Kasumi-1 (cell line): ENCODE results near the gene HEPACAM2.

ENCODE experiments used
- DNase-seq, 2 experiments: peaks; one replicate each; lab custom pipeline; 2025; lab: John Stamatoyannopoulos, UW

HEPACAM2 gene

DNA sequence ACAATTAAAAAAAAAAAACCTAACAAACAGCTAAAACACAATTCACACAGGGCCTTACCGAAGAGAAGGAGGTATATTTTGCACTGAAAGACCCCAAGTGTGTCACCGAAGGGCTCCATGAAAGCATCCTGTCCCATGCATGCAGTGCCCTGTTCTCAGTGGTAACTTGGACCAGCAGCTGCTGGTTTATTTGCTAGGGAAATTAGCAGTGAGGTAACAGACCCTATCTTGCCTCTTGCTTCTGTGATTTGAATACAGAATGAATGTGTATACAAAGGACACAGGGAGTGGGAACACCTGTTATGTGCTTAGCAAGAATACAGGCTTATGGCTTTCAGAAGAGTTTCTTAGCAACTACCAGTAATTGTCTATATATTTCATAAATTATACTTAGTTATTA, at the start of gene HEPACAM2:
Gene HEPACAM2, minus strand, starts transcription at position 160 of the 400 bp plus-strand sequence.
- DNase-seq: no peak

DNA sequence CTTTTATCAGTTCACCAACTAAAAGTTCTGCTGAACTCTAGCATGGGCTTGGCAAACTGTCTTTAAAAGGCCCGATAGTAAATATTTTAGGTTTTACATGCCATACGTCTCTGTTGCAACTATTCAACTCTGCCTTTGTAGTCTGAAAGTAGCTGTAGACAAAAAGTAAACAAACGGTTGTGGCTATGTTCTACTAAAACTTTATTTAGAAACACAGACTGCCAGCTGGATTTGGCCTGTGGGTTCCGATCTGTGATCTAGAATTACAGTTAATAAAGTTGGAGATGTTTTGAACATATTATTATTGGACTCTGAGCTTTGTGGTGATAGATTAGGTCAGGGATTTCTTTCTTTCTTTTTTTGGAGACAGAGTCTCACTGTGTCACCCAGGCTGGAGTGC, 39.0 kb upstream of the HEPACAM2 start:
- DNase-seq: no peak

DNA sequence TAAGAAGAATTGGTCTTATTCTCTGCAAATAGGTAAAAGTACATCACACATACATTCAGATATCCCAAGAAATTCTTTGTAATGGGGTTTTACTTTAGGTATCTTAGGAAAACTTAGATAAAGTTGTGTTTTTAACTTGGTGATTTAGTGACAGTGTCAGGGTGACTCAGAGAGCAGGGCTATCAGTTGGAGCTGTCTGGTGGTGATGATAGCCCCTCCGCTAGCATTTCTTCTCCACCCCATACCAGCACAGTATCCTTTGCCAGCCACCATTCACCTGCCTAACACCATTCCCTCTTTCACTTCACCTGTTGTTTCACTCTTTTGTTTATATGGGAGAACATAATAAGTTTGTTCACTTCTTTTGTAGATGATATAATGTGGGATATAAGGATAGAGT, 36.3 kb upstream of the HEPACAM2 start:
- no peak for DNase-seq

DNA sequence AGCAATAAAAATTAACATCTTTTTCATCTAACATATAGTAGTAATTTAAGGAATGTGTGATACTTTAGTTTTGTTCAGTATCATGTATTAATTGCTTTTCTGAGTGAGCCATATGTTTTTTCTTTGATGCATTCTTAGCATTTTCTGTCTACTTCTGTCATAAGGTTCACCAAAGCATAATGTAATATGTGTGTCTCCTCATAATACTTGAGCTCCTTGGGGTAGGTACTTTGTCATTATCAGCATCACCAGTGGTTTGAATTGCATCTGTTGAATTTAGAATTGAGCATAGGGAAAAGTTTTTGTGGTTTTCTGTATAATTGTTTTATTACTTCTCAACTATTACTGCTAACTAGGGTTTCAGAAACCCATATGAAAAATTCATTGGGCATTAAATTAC, 32.4 kb upstream of the HEPACAM2 start:
- no peak for DNase-seq

DNA sequence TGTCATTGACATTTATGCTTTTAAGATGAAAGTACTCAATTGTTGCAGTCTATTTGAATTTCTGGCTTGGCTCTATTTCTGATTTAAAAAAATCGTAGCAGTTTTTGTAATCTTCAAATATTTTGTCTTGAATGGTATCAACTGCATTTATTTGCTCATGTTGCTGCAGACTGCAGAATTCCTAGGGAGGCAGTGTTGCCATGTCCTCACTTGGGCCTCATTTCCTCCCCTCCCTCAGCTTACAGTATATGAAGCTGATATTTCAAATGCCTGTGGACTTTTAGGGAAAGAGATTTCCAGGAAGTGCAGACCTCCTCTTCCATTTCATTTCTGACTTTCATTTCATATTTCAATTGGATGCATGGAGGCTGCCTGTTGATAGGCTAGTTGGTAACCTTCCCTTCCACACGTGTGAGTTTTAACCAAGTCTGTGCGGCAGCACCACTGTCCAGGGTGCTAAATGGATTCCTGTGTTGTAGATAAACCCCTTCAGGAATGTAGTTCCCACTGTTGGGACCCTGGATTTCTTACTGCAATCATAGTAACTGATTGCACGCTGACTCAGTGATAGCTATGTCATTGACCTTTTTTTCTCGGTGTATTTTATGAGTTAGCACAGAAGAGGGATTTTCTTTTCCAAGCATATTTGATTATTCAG, 23.4 kb upstream of the HEPACAM2 start:
- no peak for DNase-seq

DNA sequence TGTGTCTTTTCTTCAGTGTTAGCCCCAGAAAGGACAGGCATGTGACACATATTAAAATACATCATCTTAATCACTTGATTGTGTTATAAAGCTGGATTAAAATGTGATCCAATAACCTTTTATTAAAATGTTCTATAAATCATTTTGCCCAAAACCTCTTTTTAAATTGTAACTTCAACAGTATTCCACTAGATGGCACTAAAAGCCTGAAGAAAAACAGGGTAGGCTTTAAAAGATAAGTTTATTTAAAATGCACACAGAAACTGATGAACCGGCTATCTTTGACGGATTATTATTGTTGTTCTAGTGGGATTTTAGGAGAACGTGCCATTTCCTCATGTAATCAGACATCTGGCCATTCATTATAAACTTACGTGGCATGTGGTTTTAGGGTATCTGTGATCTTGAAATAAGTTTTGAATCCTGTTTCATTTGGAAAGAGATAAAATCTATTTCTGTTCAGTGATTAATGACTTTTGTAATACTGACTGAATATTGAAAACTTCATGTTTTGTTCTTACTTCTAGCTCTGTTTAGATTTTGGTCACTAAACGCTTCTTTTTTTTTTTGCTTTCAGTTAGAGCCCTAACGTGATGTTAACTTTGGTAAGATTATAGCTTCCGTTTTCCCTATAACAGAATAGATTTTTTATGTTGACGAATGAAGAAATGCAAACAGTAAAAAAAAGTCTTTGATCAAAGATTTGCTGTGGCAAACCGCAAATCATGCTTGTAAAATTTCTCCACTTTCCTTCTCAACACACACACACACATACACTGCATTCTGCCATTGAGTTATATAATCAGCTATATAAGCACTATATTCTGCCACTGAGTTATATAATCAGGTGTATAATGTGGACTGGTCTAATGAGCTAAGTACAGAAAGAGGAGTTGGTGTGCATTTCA, 19.5 kb upstream of the HEPACAM2 start:
- DNase-seq: peak; percentile 43 to 84

DNA sequence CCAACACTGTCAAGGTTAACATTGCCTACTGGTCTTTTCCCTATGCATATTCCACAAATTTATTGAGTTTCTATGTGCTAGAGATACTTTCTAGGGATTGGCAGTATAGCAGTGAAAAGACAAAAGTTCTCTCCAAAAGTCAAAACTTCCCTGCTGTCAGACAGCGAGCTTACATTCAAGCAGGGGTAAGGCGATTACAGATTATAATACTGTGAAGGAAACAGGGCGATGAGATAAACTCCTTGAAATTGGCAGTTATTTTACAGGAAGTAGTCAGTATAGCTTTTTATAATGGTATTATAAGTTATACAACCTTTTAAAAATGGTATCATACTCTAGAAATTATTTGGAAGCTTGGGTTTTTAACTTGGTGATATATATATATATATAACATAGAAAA, 15.8 kb upstream of the HEPACAM2 start:
- no peak for DNase-seq

DNA sequence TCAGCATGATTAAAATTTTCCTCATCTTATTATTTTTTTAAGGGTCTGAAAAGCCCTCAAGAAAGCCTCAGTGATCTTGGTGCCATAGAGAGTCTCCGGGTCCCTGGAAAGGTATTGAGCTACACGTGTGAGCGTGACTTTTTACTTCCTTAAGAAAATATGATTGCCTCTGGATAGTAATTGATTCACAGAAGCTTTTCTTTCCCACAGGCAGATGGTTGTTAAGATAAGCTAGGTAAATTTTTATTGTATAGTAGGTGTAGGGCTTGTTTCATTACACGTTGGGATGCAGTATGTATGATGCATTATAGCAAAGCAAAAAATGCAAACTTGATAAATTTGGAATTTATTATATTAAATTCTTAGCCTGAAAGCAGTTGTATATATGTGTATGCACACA, 13.6 kb upstream of the HEPACAM2 start:
- DNase-seq: no peak

DNA sequence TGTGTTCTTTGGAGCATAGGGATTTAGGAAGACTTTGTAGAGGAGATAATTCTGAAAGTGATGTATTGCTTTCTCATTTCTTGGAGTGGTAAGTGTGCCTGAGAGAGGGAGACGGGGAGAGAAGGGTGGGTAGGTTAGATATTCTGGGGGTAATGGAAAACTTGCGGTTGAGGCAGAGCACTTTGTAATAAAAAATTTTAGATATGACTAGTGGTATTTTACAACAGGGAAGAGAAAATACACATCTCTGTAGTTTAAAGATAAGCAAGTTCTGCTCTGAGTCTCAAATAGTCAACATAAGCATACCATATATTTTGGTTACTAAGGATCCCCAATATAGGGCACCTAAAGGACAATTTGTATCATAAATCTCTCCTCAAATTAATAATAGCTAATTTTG, 12.5 kb upstream of the HEPACAM2 start:
- DNase-seq: no peak

DNA sequence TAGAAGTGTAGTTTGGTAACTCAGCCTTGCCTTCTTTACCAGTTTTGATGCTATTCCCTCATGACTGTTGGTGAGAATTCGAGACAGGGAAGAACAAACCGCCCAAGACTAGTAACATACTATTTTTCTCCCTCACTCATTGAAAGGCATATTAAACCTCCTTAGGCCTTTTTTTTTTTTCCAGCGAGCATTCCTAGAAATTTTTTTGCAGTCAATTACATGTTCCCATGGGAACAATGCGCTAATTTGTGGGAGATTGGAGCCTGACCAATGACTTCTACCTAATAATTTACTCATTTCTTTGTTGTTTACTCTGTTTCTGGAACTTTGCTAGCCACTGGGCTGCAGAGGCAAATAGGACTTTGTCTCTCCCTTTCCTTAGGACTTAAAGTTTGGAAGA, 11.9 kb upstream of the HEPACAM2 start:
- no peak for DNase-seq

DNA sequence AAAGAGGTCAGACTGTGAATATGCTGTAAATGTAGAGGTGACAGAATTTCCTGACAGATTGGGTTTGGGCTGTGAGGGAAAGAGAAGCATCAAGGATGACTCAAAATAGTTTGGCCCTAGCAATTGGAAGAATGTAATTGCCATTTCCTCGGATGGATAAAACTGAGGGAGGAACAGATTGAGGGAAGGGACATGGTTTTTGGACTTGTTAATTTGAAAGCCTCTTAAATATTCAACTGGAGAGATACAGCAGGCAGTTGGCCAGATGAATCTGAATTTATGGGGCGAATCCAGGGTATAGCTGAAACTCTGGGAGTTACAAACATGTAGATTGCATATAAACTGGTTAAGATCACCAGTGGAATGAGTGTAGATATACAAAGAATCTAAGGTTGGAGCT, 9.3 kb upstream of the HEPACAM2 start:
- no peak for DNase-seq

DNA sequence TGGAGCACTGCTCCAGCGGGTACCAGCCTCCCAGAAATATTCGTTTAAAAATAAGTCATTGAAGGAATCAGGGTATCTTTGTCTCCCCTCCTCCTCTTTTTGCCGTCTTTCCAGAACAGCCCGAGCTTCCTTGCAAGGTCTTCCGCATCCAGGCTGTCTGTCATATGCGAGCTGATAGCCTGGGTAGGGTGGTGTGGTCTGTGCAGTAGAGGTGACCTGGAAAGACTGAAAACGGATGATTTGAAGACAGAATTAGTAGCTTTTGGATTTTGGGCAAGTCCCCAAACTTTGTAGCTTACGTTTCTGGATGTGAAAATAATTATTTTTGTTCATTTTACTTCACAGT, 6.4 kb upstream of the HEPACAM2 start:
- DNase-seq: peak; percentile 29 to 51

DNA sequence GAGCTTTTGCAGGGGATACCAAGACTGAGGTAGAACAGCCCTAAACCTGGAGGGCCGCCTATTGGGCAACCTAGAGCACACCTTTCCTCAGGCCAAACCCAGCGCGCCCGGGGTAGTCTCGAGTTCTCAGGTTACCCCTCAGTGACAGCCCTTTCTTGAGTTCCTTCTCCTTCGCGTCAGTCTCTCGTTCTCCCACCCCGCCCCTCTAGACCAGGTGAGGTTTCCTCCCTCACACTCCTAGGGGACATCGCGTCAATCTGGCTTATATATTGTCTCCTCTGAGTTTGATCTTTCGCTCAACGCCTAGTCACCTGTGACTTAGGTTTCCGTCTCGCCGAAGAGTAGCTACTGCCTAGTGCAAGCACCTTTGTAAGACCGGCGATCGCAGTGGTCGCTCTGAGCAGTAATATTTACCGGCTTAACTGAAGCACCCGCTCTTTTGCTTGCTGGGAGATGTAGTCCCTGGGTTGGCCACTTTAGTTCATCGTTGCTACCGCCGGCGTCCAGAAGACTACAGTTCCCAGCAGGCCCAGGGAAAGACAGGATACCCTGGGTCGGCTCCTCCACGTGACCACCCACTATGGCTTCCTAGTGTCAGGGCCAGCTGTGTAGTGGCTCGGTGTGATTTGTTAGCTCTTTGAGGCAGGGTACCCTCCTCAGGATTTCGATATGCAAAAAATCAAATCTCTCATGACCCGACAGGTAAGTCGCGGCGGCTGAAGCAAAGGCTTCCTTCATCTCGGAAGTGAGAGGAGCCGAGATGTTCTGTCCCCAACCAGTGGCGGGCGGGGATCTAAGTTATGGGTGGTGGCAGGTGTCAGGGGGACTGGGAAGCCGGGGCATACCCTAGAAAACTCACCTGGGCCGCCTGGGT, 5.8 kb upstream of the HEPACAM2 start, which contains the start of gene VPS50:
Gene VPS50, plus strand, starts transcription at position 568 of the 874 bp plus-strand sequence. Its CDS starts 102 bp downstream, at position 670.
- DNase-seq: peak; percentile 99

DNA sequence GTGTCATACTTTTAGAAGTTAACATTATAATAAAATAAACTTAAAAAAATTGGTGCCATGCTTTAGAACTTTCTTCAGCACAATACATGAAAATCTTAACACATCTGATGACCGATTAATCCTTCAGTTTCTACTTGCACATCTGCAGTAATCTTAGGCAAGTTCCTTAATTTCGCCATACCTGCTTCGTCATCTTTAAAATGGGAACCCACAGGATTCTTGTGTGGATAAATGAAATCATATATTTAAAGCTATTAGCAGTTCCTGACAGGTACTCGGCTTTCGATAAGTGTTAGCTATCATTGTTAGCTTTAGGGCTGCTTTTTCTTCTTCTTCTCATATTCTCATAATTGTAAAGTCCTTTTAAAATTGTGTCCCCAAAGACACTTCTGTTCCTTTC, 5.0 kb upstream of the HEPACAM2 start:
- DNase-seq: no peak

DNA sequence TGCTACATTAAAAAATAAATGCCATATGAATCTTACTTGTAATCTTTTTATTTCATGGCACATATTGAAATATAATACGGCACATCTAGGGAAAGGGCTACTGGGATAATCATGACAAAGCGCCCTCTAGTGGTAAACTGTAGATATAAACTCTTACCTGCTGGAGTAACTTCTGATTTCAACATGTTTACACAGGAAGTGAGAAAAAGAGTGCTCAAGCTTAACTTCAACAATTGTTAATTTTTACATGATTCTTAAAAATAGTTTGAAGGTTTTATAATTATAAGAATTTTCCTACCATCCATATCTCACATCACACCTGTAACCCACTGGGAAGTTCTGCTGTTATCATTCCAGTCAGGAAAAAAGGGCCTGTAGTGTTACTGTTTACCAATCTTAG, 2.0 kb upstream of the HEPACAM2 start:
- peak; percentile 81 to 89 for DNase-seq

DNA sequence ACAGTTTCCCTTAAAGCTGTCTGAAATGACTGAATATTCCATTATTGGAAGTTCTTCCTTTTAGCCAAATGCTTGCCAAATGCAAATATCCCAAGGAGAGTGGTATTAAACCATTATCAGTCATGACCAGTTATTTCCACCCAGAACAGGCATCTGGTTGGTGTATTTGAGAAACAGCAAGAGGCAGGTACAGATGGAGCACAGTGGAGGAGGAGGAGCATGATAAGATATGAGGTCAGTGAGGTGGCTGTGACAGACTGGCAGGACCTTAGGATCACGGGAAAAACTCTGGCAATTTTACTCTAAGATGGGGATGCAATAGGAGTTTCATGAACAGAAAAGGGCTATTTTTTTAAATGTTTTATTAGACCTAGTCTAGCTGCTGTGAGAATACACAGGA, 6.4 kb downstream of the HEPACAM2 start:
- no peak for DNase-seq

DNA sequence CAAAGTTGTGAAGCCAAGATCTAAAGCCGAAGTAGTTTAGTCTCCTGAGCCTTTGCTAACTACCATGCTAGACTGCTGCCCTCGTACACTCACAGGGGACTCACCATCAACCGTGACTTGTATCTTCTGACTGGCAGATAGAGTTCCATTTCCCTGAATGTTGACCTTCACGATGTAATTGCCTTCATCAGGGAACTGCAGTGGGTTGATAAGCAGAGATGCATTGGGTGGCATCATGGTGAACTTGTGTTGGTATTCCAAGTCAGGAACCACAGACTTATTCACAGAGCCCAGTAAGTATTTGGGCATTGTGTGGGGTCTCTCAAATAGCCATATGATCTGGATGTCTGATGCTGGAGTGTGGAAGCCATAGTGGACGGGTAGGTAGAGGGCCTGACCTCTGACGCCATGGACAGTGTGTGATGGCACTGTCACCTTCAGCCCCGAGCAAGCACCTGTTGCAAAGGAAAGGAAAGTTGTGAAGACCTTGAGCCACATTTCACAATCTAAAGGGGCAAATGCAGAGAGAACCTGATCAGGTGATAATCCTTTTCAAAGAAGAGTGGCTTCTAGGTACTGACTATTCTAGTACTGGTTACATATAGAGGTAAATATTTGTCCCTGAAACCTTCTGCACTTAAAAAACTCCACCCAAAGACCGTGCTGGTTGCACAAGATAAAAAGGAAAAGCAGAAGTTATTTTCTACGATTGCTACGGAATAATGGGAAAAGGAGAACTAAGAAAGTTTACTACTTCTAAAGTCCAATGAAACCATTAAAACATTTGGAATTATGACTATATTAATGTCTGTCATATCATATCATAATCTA, 7.1 kb downstream of the HEPACAM2 start:
- peak in 1 of 2 experiments; percentile 8 for DNase-seq

DNA sequence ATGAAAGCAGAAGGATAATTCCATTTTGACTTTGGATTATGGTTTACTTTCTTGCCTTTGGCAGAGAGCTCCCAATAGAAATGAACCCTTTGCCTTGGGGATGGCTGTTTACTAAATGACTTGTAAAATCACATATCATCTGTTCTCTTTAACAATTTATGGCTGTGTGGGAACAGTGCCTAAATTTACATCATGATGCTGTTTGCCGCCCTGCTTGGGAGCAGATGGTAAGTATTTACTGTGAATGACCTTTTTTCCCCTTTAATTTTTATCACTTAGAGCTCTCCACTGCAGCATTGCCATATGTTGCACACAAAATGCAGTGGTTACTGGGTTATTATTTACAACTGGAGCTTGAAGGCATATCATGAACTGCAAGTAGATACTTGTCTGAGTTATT, 13.4 kb downstream of the HEPACAM2 start:
- no peak for DNase-seq

DNA sequence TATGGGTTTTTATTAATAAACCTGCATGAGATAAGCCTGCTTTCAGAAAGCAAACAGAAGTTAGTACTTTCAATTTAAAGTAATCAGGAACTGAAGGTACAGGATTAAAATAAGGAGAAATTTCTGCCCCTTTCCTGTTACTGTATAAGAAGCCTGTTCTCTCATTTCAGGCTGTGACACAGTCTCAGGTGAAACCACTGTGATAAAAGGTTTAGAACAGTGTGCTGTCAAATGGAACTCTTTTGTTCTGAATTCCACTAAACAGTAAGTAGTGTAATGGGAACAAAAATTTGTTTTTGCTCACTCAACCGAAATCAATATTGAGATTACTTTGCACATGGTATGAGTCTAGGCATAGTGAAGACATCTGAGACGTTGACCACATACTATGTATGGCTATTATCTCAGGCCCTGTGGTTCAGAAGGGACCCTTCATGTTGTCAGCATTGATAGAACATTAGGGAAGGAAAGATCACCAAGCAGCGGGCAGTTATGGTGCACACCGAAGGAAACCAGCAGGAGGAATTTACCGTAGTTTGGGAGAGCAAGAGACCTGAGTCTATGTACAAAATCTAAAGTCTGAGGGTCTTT, 14.9 kb downstream of the HEPACAM2 start:
- DNase-seq: no peak

DNA sequence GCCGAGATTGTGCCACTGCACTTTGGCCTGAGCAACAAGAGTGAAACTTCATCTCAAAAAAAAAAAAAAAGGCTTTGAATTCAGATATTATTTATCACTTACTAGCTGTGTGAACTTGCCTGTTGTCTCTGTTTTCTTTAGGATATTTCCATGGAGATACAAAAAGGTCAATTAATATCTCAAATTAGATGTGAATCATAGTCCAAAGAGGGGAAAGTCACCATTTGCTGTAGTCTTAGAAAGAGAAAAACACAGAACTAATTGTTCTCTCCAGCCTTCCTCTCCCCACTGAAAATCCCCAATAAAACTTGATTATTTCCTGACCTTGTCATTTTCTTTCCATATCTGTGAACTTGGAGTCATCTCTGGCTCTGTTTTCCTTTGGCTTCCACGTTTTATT, 21.2 kb downstream of the HEPACAM2 start:
- no peak for DNase-seq

DNA sequence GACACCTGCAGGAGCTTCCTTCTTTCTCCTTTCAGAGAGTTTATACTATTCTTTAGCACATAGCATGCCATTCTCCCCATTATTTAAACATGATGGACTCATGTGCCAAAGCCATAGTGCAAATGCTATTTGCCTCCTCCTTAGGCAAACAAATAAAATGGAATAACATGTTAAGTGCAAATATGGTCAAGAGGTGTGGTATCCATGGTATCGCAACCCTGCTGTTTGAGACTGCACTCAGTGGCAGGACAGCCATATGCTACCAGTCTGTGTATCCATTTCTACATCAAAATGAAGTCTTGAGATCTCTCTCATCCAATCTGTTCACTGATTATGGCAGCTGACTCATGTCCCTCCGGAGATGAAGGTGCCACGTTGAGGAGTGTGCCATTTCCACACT, 22.8 kb downstream of the HEPACAM2 start:
- DNase-seq: no peak
